GM21515 (cell line): ENCODE results near the gene UBASH3B.

Experiments used
- ATAC-seq: cut with Tn5 transposase; IDR thresholded peaks from one replicate; pipeline ENCODE4 v1.9.1; 2021; ENCODE audit not compliant: unreplicated experiment

The UBASH3B gene

GRCh38 chr11:122778148-122778547 lies 122.6 kb downstream of the UBASH3B start:
- no peak for ATAC-seq

GRCh38 chr11:122779047-122779629 lies 123.6 kb downstream of the UBASH3B start:
- no peak for ATAC-seq

- ATAC-seq: no peak
Measured at GRCh38 chr11:122780296-122780949, 124.9 kb downstream of the UBASH3B start.

GRCh38 chr11:122781378-122782195 lies 126.1 kb downstream of the UBASH3B start:
- ATAC-seq: peak; percentile 87

GRCh38 chr11:122782222-122782621 lies 126.7 kb downstream of the UBASH3B start:
- ATAC-seq: no peak

- ATAC-seq: no peak
Measured at GRCh38 chr11:122784325-122784955, 128.9 kb downstream of the UBASH3B start.

GRCh38 chr11:122785031-122785541 lies 129.6 kb downstream of the UBASH3B start:
- no peak for ATAC-seq

- no peak for ATAC-seq
Measured at GRCh38 chr11:122786896-122787295, 131.4 kb downstream of the UBASH3B start.

- ATAC-seq: no peak
Measured at GRCh38 chr11:122788781-122789535, 133.4 kb downstream of the UBASH3B start.

GRCh38 chr11:122789907-122790306 lies 134.4 kb downstream of the UBASH3B start:
- ATAC-seq: no peak

GRCh38 chr11:122791411-122791810 lies 135.9 kb downstream of the UBASH3B start:
- ATAC-seq: no peak

- ATAC-seq: no peak
Measured at GRCh38 chr11:122791836-122792235, 136.3 kb downstream of the UBASH3B start.

- no peak for ATAC-seq
Measured at GRCh38 chr11:122793515-122793914, 138.0 kb downstream of the UBASH3B start.

GRCh38 chr11:122795307-122795706 lies 139.8 kb downstream of the UBASH3B start:
- no peak for ATAC-seq

GRCh38 chr11:122796128-122796717 lies 140.7 kb downstream of the UBASH3B start:
- peak; percentile 85 for ATAC-seq

GRCh38 chr11:122797651-122798050 lies 142.1 kb downstream of the UBASH3B start:
- ATAC-seq: no peak

GRCh38 chr11:122799406-122800105 lies 144.0 kb downstream of the UBASH3B start:
- ATAC-seq: no peak

- ATAC-seq: no peak
Measured at GRCh38 chr11:122802876-122803275, 147.4 kb downstream of the UBASH3B start.

GRCh38 chr11:122803306-122803705 lies 147.8 kb downstream of the UBASH3B start:
- no peak for ATAC-seq

GRCh38 chr11:122803716-122804115 lies 148.2 kb downstream of the UBASH3B start:
- ATAC-seq: no peak
